ENCODE results near the gene DYNC1H1.

GRCh38 chr14:102034301-102034700, 69.9 kb downstream of the DYNC1H1 start:
- TF ChIP-seq CTCF (conservative IDR thresholded peaks at IDR 0.05; ENCODE audit: low read depth, low read length) (no peak), EZH2 (IDR thresholded peaks at IDR 0.05; ENCODE audit: borderline replicate concordance, low read depth, low read length, poor library complexity, severe bottlenecking) (no peak)
